ENCODE data around the gene MGAT3.

MGAT3 gene

DNA sequence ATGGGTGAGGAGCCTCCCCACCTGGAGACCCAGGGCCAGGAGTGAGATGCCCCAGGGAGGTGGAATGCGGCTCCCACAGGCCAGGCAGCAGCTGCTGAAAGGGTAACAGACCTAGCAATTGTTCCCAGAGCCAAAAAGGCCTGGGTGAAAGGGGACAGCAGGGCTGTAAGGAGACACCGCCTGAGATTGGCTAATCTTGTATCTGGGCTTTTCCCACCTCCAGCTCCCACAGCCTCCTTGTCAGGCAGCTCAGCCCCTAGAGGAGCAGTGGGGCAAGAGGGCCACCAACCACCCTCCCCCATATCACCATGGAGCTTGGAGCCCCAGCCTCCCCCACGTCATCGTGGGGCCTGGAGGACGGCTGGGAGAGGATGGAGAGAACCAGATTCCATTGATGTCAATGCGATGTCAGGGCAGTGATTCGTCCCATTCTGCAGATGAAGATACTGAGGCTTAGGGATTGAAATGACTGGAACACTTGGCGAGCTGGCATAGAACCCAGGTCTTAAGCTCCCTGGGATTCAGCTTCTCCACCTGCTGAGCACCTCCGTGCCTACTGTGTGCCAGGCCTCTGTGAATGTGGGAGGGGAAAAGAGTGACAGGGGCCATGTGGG is 2.9 kb upstream of the MGAT3 start:
- Mint-ChIP-seq H3K27me3 (peaks cover 20% of the 10 kb centered on the region), H3K27ac (no peak overlapping the region), H3K9me3 (no peaks in the 10 kb centered on the region), H3K4me1 (ENCODE audit: low read depth) (peaks cover 35% of the 10 kb centered on the region), H3K36me3 (ENCODE audit: low read depth) (no peaks in the 10 kb centered on the region), H3K4me3 (no peak overlapping the region)

GRCh38 chr22:39454385-39454871 is 2.4 kb upstream of the MGAT3 start:
- no peak overlapping the region for H3K4me3 Mint-ChIP-seq
- no peak overlapping the region for H3K27ac Mint-ChIP-seq
- H3K9me3 Mint-ChIP-seq, result no peaks in the 10 kb centered on the region
- H3K36me3 Mint-ChIP-seq (ENCODE audit: low read depth), result no peaks in the 10 kb centered on the region
- peaks cover 33% of the 10 kb centered on the region for H3K4me1 Mint-ChIP-seq (ENCODE audit: low read depth)
- peaks cover 22% of the 10 kb centered on the region for H3K27me3 Mint-ChIP-seq

DNA sequence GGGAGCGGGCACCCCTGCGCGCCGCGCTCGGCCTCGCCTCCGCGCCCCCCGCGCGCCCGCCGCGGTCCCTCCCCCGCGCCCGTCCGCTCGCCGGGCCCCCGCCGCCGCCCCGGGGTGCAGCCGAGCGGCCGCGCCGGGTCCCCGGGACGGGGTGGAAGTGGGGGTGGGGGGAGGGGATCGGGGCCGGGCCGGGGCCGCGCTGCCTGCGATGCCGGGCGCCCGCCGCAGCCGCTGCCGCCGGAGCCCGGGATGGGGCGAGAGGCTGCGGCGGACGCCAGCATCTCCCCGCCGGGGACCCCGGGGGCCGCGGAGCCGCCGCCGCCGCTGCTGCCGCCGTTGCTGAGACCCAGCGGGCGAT is 365 bp downstream of the MGAT3 start:
- Mint-ChIP-seq H3K4me1 (ENCODE audit: low read depth) (peaks cover 24% of the 10 kb centered on the region), H3K27ac (no peak overlapping the region), H3K36me3 (ENCODE audit: low read depth) (no peaks in the 10 kb centered on the region), H3K4me3 (no peak overlapping the region), H3K9me3 (no peaks in the 10 kb centered on the region), H3K27me3 (peaks cover 26% of the 10 kb centered on the region)

DNA sequence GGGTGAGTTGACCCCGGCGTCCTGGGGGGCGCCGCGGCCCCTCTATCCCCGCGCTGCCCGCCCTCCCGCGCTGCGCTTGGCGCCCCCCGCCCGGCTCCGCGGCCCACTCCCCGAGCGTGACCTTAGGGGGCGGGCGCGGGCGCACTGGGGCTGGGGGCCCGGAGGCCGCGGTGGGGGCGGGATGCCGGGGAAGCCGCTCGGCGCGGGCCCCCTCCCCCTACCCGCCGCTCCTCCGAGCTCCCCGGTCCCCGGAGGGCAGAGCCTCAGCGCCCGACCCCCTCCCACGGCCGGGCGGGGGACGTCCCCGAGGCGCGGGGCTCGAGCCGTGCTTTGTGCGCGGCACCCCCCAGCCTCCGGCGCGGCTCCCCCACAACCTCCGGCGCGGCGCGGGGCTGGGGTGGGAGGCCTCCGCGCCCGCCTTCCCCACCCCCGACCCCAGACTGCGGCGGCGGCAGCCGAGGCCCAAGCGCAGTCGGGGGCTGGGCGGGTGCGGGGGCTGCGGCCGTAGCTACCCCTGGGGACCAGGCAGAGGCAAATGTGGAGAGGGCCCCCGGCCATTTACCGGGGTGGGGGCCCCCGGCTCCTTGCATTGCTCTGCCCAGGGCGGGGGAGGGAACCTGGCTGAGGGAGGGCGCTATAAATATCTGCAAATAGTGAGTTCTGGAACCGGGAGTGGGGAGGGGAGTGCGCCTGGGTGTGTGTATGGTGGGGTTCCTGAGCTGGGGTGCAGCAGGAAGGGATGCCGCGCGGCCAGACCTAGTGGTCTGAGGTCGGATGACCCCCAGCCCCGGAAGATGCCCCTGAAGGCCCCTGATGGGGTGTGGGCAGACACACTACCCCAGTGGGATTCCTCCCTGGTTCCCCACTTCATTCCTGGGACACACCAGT is 988 bp downstream of the MGAT3 start:
- Mint-ChIP-seq H3K4me1 (ENCODE audit: low read depth) (peaks cover 22% of the 10 kb centered on the region), H3K4me3 (peak overlapping the region; percentile 60), H3K27ac (no peak overlapping the region), H3K36me3 (ENCODE audit: low read depth) (no peaks in the 10 kb centered on the region), H3K9me3 (no peaks in the 10 kb centered on the region), H3K27me3 (peaks cover 26% of the 10 kb centered on the region)

GRCh38 chr22:39458444-39459083 is 1.8 kb downstream of the MGAT3 start:
- H3K27me3 Mint-ChIP-seq, result peaks cover 26% of the 10 kb centered on the region
- H3K27ac Mint-ChIP-seq, result no peak overlapping the region
- H3K4me3 Mint-ChIP-seq, result peak overlapping the region; percentile 60
- peaks cover 22% of the 10 kb centered on the region for H3K4me1 Mint-ChIP-seq (ENCODE audit: low read depth)
- H3K9me3 Mint-ChIP-seq, result no peaks in the 10 kb centered on the region
- no peaks in the 10 kb centered on the region for H3K36me3 Mint-ChIP-seq (ENCODE audit: low read depth)

GRCh38 chr22:39459681-39460080 is 2.9 kb downstream of the MGAT3 start:
- Mint-ChIP-seq H3K9me3 (no peaks in the 10 kb centered on the region), H3K4me1 (ENCODE audit: low read depth) (peaks cover 22% of the 10 kb centered on the region), H3K27me3 (peaks cover 26% of the 10 kb centered on the region), H3K36me3 (ENCODE audit: low read depth) (no peaks in the 10 kb centered on the region), H3K27ac (no peak overlapping the region), H3K4me3 (no peak overlapping the region)

GRCh38 chr22:39462443-39463221 is 5.8 kb downstream of the MGAT3 start:
- no peak overlapping the region for H3K4me3 Mint-ChIP-seq
- no peak overlapping the region for H3K27ac Mint-ChIP-seq
- H3K9me3 Mint-ChIP-seq, result no peaks in the 10 kb centered on the region
- H3K27me3 Mint-ChIP-seq, result peaks cover 15% of the 10 kb centered on the region
- peaks cover 11% of the 10 kb centered on the region for H3K4me1 Mint-ChIP-seq (ENCODE audit: low read depth)
- H3K36me3 Mint-ChIP-seq (ENCODE audit: low read depth), result no peaks in the 10 kb centered on the region

- Mint-ChIP-seq H3K4me1 (ENCODE audit: low read depth) (peaks cover 8% of the 10 kb centered on the region), H3K27me3 (peaks cover 12% of the 10 kb centered on the region), H3K4me3 (no peak overlapping the region), H3K9me3 (no peaks in the 10 kb centered on the region), H3K36me3 (ENCODE audit: low read depth) (no peaks in the 10 kb centered on the region), H3K27ac (no peak overlapping the region)
Observed at GRCh38 chr22:39463277-39463676, 6.5 kb downstream of the MGAT3 start.

DNA sequence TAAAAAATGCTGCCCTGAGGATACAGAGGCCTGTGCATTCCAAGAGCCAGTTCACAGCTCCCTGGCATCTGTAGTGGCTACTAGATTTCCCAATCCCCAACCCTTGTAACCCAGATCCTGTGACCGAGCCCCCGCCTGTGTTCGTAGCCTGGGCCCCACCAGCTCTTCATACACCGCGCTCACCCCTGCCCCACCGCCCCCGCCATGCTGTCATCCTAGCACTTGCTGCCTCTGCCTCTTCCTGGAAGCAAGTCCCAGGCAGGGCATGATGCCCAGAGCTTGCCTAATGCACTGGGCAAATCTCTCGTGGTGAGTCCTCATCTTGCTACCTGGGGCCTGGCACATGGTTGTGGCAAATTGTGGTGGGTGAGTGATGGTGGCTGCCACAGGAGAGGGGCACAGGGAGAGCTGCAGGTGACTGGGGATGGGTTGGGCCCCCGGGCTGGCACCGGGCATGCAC is 7.1 kb downstream of the MGAT3 start:
- H3K4me1 Mint-ChIP-seq (ENCODE audit: low read depth), result peaks cover 4% of the 10 kb centered on the region
- no peak overlapping the region for H3K27ac Mint-ChIP-seq
- no peak overlapping the region for H3K4me3 Mint-ChIP-seq
- H3K36me3 Mint-ChIP-seq (ENCODE audit: low read depth), result no peaks in the 10 kb centered on the region
- H3K27me3 Mint-ChIP-seq, result peaks cover 6% of the 10 kb centered on the region
- no peaks in the 10 kb centered on the region for H3K9me3 Mint-ChIP-seq

GRCh38 chr22:39466228-39467006 is 9.6 kb downstream of the MGAT3 start:
- Mint-ChIP-seq H3K27me3 (no peaks in the 10 kb centered on the region), H3K36me3 (ENCODE audit: low read depth) (no peaks in the 10 kb centered on the region), H3K4me3 (no peak overlapping the region), H3K9me3 (no peaks in the 10 kb centered on the region), H3K4me1 (ENCODE audit: low read depth) (peaks cover 6% of the 10 kb centered on the region), H3K27ac (no peak overlapping the region)

GRCh38 chr22:39467390-39467895 is 10.6 kb downstream of the MGAT3 start:
- Mint-ChIP-seq H3K27ac (no peak overlapping the region), H3K9me3 (no peaks in the 10 kb centered on the region), H3K27me3 (no peaks in the 10 kb centered on the region), H3K4me3 (no peak overlapping the region), H3K4me1 (ENCODE audit: low read depth) (peaks cover 12% of the 10 kb centered on the region), H3K36me3 (ENCODE audit: low read depth) (no peaks in the 10 kb centered on the region)

GRCh38 chr22:39468487-39469325 is 11.9 kb downstream of the MGAT3 start:
- Mint-ChIP-seq H3K4me3 (no peak overlapping the region), H3K27ac (no peak overlapping the region), H3K9me3 (no peaks in the 10 kb centered on the region), H3K4me1 (ENCODE audit: low read depth) (peaks cover 17% of the 10 kb centered on the region), H3K36me3 (ENCODE audit: low read depth) (no peaks in the 10 kb centered on the region), H3K27me3 (no peaks in the 10 kb centered on the region)

- Mint-ChIP-seq H3K36me3 (ENCODE audit: low read depth) (no peaks in the 10 kb centered on the region), H3K27me3 (no peaks in the 10 kb centered on the region), H3K4me1 (ENCODE audit: low read depth) (peaks cover 17% of the 10 kb centered on the region), H3K27ac (no peak overlapping the region), H3K9me3 (no peaks in the 10 kb centered on the region), H3K4me3 (no peak overlapping the region)
Observed at GRCh38 chr22:39469326-39469680, 12.5 kb downstream of the MGAT3 start.

Data from stimulated activated naive CD8-positive, alpha-beta T cell treated with anti-CD3 and anti-CD28 coated beads, Interleukin-15, Interleukin-2, amounts not matched to agents 100 ng/mL and 50 ng/mL, for 24 hours (primary cell).